22Rv1 (cell line): ENCODE results near the gene RTP5.

Experiments
- CTCF ChIP-seq: fragments of 450-650 bp; IDR thresholded peaks from 2 replicates; pipeline ENCODE4 v1.5.1; 2017; ENCODE audit warnings: mild to moderate bottlenecking
- ZFX ChIP-seq: fragments of 450-650 bp; IDR thresholded peaks from 2 replicates; pipeline ENCODE4 v1.6.1; 2017; ENCODE audit warnings: antibody characterized with exemption, borderline replicate concordance

DNA sequence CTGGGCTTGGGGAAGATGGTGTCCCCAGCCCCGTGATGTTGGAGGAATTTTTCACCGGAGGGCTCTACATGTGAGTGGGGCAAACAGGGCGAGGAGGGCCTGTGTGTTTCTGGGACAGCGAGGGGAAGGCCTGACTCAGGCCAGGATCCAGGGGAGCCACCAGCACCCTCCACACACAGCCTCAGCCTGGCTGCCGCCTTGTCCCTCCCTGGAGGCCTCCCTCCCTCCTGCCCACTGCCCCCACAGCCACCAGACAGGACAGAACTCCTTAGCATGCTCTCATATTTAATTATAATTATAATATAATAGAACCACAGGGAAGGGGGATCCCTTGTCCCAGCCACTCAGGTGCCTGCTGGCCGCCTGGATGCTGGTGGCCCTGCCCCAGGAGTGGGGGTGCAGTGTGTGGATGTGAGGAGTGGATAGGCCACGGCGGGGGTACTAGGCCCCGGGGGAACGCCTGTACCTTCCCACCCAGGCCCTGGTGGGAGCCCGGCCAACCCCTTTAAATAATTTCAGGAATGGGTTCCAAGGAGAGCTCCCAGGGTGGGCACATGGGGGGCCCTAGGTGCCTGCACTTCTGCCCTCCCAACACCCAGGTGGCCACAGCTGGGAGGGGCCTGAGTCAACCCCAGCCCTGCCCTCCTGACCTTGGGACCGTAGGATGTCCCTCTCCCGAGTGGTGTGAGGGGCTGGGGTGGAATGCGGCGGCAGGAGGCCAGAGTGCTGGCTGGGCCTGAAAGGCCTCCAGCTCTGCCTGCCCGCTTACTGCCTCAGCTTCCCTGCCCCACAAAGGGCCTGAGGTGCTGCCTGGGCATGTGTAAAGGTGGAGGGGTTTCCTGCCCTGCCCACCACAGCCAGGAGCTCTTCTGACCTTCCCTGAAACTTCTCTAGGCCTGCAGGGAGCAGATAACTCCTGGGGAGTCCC is 19.6 kb upstream of the RTP5 start:
- TF ChIP-seq CTCF, result no peak
- no peak for TF ChIP-seq ZFX
